Measurements from ENCODE around the gene PLAAT3.

The PLAAT3 gene

DNA sequence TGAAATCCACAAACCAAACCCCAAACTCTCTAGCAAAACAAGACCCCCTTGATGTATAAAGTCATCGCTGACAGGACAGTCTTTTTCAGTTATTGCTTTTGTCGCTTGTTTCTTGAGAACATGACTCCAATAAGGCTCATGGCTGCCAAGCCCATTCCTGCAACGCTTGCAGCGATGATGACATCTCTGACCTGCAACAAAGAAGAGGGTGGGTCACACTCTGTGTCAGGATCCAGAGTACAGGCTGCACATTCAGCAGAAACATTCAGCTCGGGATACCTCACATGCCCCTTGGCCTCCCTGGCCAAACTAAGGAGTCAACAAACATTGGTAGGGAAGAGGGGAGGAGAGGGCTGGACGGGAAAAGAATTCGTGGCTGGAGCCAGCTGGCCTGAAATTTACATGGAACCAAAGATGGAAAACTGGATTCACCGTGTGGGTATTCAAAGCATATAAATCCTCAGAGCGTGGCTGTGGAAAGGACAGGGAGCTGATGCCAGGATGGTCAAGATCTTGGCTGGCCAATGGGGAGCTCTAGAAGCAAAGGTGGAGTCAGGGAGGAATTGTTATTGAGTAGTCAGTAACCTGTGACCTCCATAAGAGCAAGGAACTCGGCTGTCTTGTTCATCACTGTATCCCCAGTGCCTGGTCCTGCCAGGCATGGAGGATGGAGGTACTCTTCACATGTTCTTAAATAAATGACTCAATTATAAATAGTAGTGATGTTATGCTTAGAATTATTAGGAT is 39.2 kb downstream of the PLAAT3 start:
- TF ChIP-seq, protein P1, sequence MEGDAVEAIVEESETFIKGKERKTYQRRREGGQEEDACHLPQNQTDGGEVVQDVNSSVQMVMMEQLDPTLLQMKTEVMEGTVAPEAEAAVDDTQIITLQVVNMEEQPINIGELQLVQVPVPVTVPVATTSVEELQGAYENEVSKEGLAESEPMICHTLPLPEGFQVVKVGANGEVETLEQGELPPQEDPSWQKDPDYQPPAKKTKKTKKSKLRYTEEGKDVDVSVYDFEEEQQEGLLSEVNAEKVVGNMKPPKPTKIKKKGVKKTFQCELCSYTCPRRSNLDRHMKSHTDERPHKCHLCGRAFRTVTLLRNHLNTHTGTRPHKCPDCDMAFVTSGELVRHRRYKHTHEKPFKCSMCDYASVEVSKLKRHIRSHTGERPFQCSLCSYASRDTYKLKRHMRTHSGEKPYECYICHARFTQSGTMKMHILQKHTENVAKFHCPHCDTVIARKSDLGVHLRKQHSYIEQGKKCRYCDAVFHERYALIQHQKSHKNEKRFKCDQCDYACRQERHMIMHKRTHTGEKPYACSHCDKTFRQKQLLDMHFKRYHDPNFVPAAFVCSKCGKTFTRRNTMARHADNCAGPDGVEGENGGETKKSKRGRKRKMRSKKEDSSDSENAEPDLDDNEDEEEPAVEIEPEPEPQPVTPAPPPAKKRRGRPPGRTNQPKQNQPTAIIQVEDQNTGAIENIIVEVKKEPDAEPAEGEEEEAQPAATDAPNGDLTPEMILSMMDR (IDR thresholded peaks at IDR 0.05; ENCODE audit: low read depth, low read length, missing control alignments), result no peak
- DNase-seq (ENCODE audit: low read depth), result no peak
- peak overlapping the region; percentile 10; the same call in 1 of the 2 replicates for H3K4me3 ChIP-seq (ENCODE audit: low read depth, low read length)

GRCh38 chr11:63573881-63574855 is 40.1 kb downstream of the PLAAT3 start:
- TF ChIP-seq, protein P1 (IDR thresholded peaks at IDR 0.05; ENCODE audit: low read depth, low read length, missing control alignments), result no peak
- DNase-seq (ENCODE audit: low read depth), result no peak
- peak overlapping the region; percentile 10; the same call in 1 of the 2 replicates for H3K4me3 ChIP-seq (ENCODE audit: low read depth, low read length)

- TF ChIP-seq, protein P1 (IDR thresholded peaks at IDR 0.05; ENCODE audit: low read depth, low read length, missing control alignments), result no peak
- no peak overlapping the region for H3K4me3 ChIP-seq (ENCODE audit: low read depth, low read length)
- DNase-seq (ENCODE audit: low read depth), result no peak
These were observed 42.1 kb downstream of the PLAAT3 start for GRCh38 chr11:63572026-63572688.

DNA sequence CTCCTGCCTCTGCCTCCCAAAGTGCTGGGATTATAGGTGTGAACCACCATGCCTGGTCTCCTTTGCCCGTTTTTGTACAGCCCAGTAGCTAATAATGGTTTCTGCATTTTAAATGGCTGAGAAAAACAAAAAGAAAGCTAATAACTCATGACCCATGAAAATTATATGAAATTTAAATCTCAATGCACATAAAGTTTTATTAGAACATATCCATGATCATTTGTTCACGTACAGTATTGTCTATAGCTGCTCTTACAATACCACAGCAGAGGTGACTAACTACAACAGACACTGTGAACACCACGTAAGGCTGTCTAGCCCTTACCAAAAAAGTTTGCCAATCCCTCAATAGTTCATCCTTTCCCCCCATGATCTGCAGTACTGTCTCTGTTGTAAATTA is 44.7 kb downstream of the PLAAT3 start:
- TF ChIP-seq, protein P1 (IDR thresholded peaks at IDR 0.05; ENCODE audit: low read depth, low read length, missing control alignments), result no peak
- no peak for DNase-seq (ENCODE audit: low read depth)
- no peak overlapping the region for H3K4me3 ChIP-seq (ENCODE audit: low read depth, low read length)

- no peak overlapping the region for H3K4me3 ChIP-seq (ENCODE audit: low read depth, low read length)
- peak; percentile 94 for DNase-seq (ENCODE audit: low read depth)
- TF ChIP-seq, protein P1 (IDR thresholded peaks at IDR 0.05; ENCODE audit: low read depth, low read length, missing control alignments), result no peak
These were observed 47.0 kb downstream of the PLAAT3 start for GRCh38 chr11:63567044-63567840.

GRCh38 chr11:63564784-63565350 is 49.4 kb downstream of the PLAAT3 start:
- no peak overlapping the region for H3K4me3 ChIP-seq (ENCODE audit: low read depth, low read length)
- TF ChIP-seq, protein P1 (IDR thresholded peaks at IDR 0.05; ENCODE audit: low read depth, low read length, missing control alignments), result no peak
- DNase-seq (ENCODE audit: low read depth), result no peak

Data from GM12864 (cell line).